Measurements from ENCODE around the gene DALRD3. TPM values are rescaled to one million over a fixed set of nuclear protein-coding genes. Genes with fewer than 3 reads are reported as not detected.

DALRD3 gene
- polyA plus RNA-seq, 1 of the 3 experiments (the other 2 are of a cell fraction) = 82.7 TPM

- TF ChIP-seq ZBTB33 (IDR thresholded peaks at IDR 0.05; ENCODE audit: borderline replicate concordance, low read depth) = peak; percentile 97
- TF ChIP-seq REST (IDR thresholded peaks at IDR 0.05; ENCODE audit: low read depth, low read length) = no peak
- peak; percentile 29; the same call in 1 of the 2 replicates for TF ChIP-seq RCOR1 (IDR thresholded peaks at IDR 0.05; ENCODE audit: low read length)
- peak; percentile 90 for TF ChIP-seq USF2 (IDR thresholded peaks at IDR 0.05; ENCODE audit: borderline replicate concordance, low read depth, low read length)
- no peak for TF ChIP-seq MEF2A (IDR thresholded peaks at IDR 0.05; ENCODE audit: borderline replicate concordance, low read depth)
- TF ChIP-seq JUND (IDR thresholded peaks at IDR 0.05) = no peak
- TF ChIP-seq GABPA (IDR thresholded peaks at IDR 0.05; ENCODE audit: low read depth) = no peak
- TF ChIP-seq ELF1 (IDR thresholded peaks at IDR 0.05) = no peak
- peak; percentile 99 for TF ChIP-seq USF1 (IDR thresholded peaks at IDR 0.05; ENCODE audit: borderline replicate concordance, low read depth)
- TF ChIP-seq RAD21 (IDR thresholded peaks at IDR 0.05; ENCODE audit: low read length) = no peak
- peak; percentile 82 for TF ChIP-seq YY1 (IDR thresholded peaks at IDR 0.05; ENCODE audit: low read depth)
- TF ChIP-seq PBX3 (IDR thresholded peaks at IDR 0.05) = peak; percentile 95
- peak; percentile 80 for TF ChIP-seq RFX5 (IDR thresholded peaks at IDR 0.05; ENCODE audit: low read length)
- TF ChIP-seq SMC3 (IDR thresholded peaks at IDR 0.05; ENCODE audit: low read depth, low read length) = no peak
- TF ChIP-seq FOXJ3 (CRISPR knock-in tag; IDR thresholded peaks at IDR 0.05) = 0 out of 2 replicates have a peak, but pooled peaks have one; percentile 32
Measured at GRCh38 chr3:49007068-49007770, 11.2 kb downstream of the DALRD3 start, which contains the start of gene WDR6 (continued).

Data from SK-N-SH (cell line).